ENCODE results near the gene SYNRG. TPM values are rescaled to one million over a fixed set of nuclear protein-coding genes. Genes with fewer than 3 reads are reported as not detected.

The SYNRG gene
- total RNA-seq, 1 donor, result 23.9 TPM

DNA sequence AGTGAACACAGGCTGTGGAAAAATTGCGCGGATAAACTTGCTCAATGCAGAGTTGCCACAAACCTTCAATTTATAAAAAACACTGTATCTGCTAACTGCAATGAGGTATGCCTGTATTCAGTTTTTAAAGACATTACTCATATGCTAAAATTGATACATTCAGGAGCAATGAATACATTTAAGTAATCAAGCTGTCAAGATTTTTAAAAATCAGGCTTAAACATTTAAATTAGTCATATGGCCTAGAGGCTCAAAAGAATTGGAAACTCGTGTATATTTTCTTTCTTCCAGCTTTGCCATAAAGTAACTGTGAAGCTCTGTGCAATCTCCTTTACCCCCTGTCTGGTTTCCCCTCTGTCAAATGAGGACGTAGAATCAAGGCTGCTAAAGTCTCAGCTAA lies 4.1 kb downstream of the SYNRG start:
- Histone ChIP-seq H3K4me1 (ENCODE audit: insufficient read depth, low read length) (peaks cover 21% of the 10 kb centered on the region), H3K4me2 (ENCODE audit: insufficient read depth, low read length) (no peak overlapping the region), H3K27ac (ENCODE audit: low read depth, low read length) (no peak overlapping the region), H3K36me3 (ENCODE audit: insufficient read depth, low read length) (peaks cover 6% of the 10 kb centered on the region), H4K20me1 (ENCODE audit: insufficient read depth, low read length) (peaks cover 27% of the 10 kb centered on the region), H3K79me2 (ENCODE audit: insufficient read depth, low read length) (peaks cover 83% of the 10 kb centered on the region), H3K4me3 (ENCODE audit: insufficient read depth, low read length) (no peak overlapping the region), H2AFZ (ENCODE audit: low read length) (no peak overlapping the region), H3K9me3 (ENCODE audit: low read depth, low read length) (no peaks in the 10 kb centered on the region), H3K27me3 (ENCODE audit: insufficient read depth, low read length) (no peaks in the 10 kb centered on the region)
- no peak for TF ChIP-seq CTCF (IDR thresholded peaks at IDR 0.05; ENCODE audit: extremely low read depth, low read depth, low read length)
- DNase-seq (ENCODE audit: insufficient read length, low spot score, missing footprints), result no peak

- no peaks in the 10 kb centered on the region for H3K9me3 ChIP-seq (ENCODE audit: low read depth, low read length)
- H2AFZ ChIP-seq (ENCODE audit: low read length), result no peak overlapping the region
- H3K79me2 ChIP-seq (ENCODE audit: insufficient read depth, low read length), result peaks cover 83% of the 10 kb centered on the region
- no peak overlapping the region for H3K27ac ChIP-seq (ENCODE audit: low read depth, low read length)
- H3K4me3 ChIP-seq (ENCODE audit: insufficient read depth, low read length), result no peak overlapping the region
- DNase-seq (ENCODE audit: insufficient read length, low spot score, missing footprints), result no peak
- no peak for TF ChIP-seq CTCF (IDR thresholded peaks at IDR 0.05; ENCODE audit: extremely low read depth, low read depth, low read length)
- H3K4me1 ChIP-seq (ENCODE audit: insufficient read depth, low read length), result peaks cover 17% of the 10 kb centered on the region
- peaks cover 6% of the 10 kb centered on the region for H3K36me3 ChIP-seq (ENCODE audit: insufficient read depth, low read length)
- H4K20me1 ChIP-seq (ENCODE audit: insufficient read depth, low read length), result peaks cover 27% of the 10 kb centered on the region
- no peak overlapping the region for H3K4me2 ChIP-seq (ENCODE audit: insufficient read depth, low read length)
- H3K27me3 ChIP-seq (ENCODE audit: insufficient read depth, low read length), result no peaks in the 10 kb centered on the region
These were observed 4.7 kb downstream of the SYNRG start for GRCh38 chr17:37604556-37604955.

DNA sequence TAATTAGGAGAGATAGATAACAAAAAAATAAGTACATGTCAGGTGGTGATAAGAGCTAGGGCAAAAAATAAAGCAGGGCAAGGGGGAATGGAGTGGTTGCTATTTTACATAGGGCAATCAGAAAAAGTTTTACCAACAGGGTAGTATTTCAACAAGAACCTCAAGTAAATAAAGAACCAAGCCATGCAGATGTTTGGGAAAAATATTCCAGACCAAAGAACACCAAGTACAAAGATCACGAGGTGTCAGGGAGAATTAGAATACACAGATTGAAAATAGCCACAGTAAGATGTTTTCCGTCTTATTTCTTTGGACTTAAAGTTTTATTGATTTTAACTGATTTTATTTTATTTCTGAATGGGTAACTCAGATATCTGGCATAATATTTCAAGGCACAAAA lies 11.1 kb downstream of the SYNRG start:
- Histone ChIP-seq H3K79me2 (ENCODE audit: insufficient read depth, low read length) (peaks cover 29% of the 10 kb centered on the region), H3K36me3 (ENCODE audit: insufficient read depth, low read length) (peaks cover 38% of the 10 kb centered on the region), H3K4me1 (ENCODE audit: insufficient read depth, low read length) (no peaks in the 10 kb centered on the region), H3K4me3 (ENCODE audit: insufficient read depth, low read length) (no peak overlapping the region), H2AFZ (ENCODE audit: low read length) (no peak overlapping the region), H3K9me3 (ENCODE audit: low read depth, low read length) (no peaks in the 10 kb centered on the region), H3K27ac (ENCODE audit: low read depth, low read length) (no peak overlapping the region), H3K4me2 (ENCODE audit: insufficient read depth, low read length) (no peak overlapping the region), H3K27me3 (ENCODE audit: insufficient read depth, low read length) (no peaks in the 10 kb centered on the region), H4K20me1 (ENCODE audit: insufficient read depth, low read length) (peaks cover 9% of the 10 kb centered on the region)
- DNase-seq (ENCODE audit: insufficient read length, low spot score, missing footprints), result no peak
- no peak for TF ChIP-seq CTCF (IDR thresholded peaks at IDR 0.05; ENCODE audit: extremely low read depth, low read depth, low read length)

GRCh38 chr17:37592291-37592690 lies 16.9 kb downstream of the SYNRG start:
- H3K79me2 ChIP-seq (ENCODE audit: insufficient read depth, low read length), result peaks cover 37% of the 10 kb centered on the region

More at GRCh38 chr17:37592291-37592690, 16.9 kb downstream of the SYNRG start:
- Histone ChIP-seq H3K9me3 (ENCODE audit: low read depth, low read length) (no peaks in the 10 kb centered on the region), H3K4me3 (ENCODE audit: insufficient read depth, low read length) (no peak overlapping the region), H3K4me2 (ENCODE audit: insufficient read depth, low read length) (no peak overlapping the region), H4K20me1 (ENCODE audit: insufficient read depth, low read length) (peaks cover 13% of the 10 kb centered on the region), H3K27ac (ENCODE audit: low read depth, low read length) (no peak overlapping the region), H3K36me3 (ENCODE audit: insufficient read depth, low read length) (peaks cover 29% of the 10 kb centered on the region), H3K27me3 (ENCODE audit: insufficient read depth, low read length) (no peaks in the 10 kb centered on the region), H2AFZ (ENCODE audit: low read length) (no peak overlapping the region), H3K4me1 (ENCODE audit: insufficient read depth, low read length) (no peaks in the 10 kb centered on the region)
- no peak for DNase-seq (ENCODE audit: insufficient read length, low spot score, missing footprints)
- TF ChIP-seq CTCF (IDR thresholded peaks at IDR 0.05; ENCODE audit: extremely low read depth, low read depth, low read length), result no peak

All from osteoblast (primary cell).